Effector memory CD8-positive, alpha-beta T cell (primary cell): ENCODE results near the gene DQX1.

Source experiments
- ATAC-seq: fragments of 150-1000 bp; cut with Tn5 transposase; replicated peaks from 2 replicates; pipeline ENCODE4 v1.10.0; 2021; ENCODE audit warnings: mild to moderate bottlenecking, moderate library complexity
- DNase-seq, 3 experiments: peaks; one replicate each; pipeline ENCODE4 v3.0.0; 2021
- H3K27ac Mint-ChIP-seq, 2 donors: one replicate each; pipeline ENCODE4 v1.8.0; 2022; ENCODE audit warnings: mild to moderate bottlenecking in 2 of 2, mixed read lengths in 2 of 2, moderate library complexity in 2 of 2
- H3K27me3 Mint-ChIP-seq, 2 donors: one replicate each; pipeline ENCODE4 v1.8.0; 2022; ENCODE audit warnings: mixed read lengths in 2 of 2
- H3K36me3 Mint-ChIP-seq: one replicate; pipeline ENCODE4 v1.8.0; 2022; ENCODE audit warnings: mild to moderate bottlenecking, moderate library complexity, mixed read lengths; ENCODE audit not compliant: insufficient read depth
- H3K4me1 Mint-ChIP-seq, 2 donors: one replicate each; pipeline ENCODE4 v1.8.0; 2022; ENCODE audit warnings: low read depth in 2 of 2, mixed read lengths in 2 of 2
- H3K4me3 Mint-ChIP-seq, 2 donors: one replicate each; pipeline ENCODE4 v1.8.0; 2022; ENCODE audit warnings: mild to moderate bottlenecking in 2 of 2, mixed read lengths in 2 of 2, moderate library complexity in 2 of 2
- H3K9me3 Mint-ChIP-seq, 2 donors: one replicate each; pipeline ENCODE4 v1.8.0; 2022; ENCODE audit warnings: mixed read lengths in 2 of 2

Gene DQX1

DNA sequence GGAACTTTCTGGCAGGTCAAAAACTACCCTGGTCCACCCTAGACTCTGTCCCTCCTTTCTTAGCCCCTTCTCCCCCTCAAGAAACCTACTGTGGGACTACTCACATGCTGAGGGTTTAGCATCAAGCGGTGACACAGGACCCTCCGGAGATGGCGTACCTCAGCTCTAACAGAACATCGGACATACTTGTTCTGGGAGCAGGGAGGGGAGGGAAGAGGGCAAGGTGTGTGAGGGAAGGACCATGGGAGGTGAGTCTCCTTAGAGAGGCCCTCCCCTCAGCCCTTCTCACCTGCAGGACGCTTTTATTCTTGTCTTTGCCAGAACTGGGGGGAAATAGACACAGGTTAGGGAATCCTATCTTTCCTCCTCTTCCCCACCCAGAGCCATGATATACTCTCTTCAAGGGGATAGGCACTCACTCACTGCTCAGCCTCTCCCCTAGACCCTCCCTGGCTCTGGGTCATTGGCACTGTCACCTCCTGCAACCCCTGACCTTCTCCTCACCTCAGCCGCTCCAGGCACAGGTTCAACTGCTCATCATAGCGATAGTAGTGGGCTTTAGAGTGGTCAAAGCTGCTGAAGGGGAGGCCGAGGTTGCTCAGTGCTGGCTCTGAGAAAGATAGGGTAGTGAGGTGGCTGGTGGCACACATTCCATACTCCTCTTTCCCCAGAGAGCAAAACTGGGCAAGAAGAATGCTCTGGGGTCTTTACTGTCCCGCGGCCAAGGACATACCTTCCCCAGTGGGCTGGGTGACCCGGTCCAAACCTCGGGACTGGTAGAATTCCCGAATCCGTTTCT is 20.4 kb downstream of the DQX1 start:
- peak overlapping the region; percentile 9 to 99 for H3K27ac Mint-ChIP-seq
- no peaks in the 10 kb centered on the region for H3K9me3 Mint-ChIP-seq
- peaks cover 42% of the 10 kb centered on the region for H3K36me3 Mint-ChIP-seq
- H3K27me3 Mint-ChIP-seq, result peaks cover 0 to 36% of the 10 kb centered on the region in 2 donors
- H3K4me3 Mint-ChIP-seq, result peak overlapping the region; percentile 93 to 97
- no peak for ATAC-seq
- peaks cover 37 to 53% of the 10 kb centered on the region in 2 donors for H3K4me1 Mint-ChIP-seq
- DNase-seq, result no peak

DNA sequence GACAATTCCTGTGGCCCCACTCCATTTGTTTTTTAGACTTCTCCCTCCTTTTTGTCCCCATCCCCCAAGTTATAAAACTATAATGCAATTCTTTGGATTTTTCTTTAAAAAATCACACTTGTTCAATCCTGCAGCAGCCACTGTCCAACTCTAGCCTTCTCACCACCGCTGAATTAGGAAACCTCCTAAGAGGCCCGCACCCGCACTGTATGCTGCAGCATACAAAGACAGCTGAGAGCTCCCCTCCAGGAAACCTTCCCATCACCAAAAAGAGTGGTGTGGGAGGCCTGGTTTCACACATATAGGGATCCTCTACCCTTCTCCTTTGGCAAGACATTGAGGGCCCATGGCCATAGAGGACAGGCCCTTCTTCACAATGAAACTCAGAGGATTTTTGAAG is 21.4 kb downstream of the DQX1 start:
- no peak for ATAC-seq
- H3K4me1 Mint-ChIP-seq, result peaks cover 37 to 53% of the 10 kb centered on the region in 2 donors
- H3K4me3 Mint-ChIP-seq, result peak overlapping the region; percentile 69 to 77
- peaks cover 42% of the 10 kb centered on the region for H3K36me3 Mint-ChIP-seq
- H3K27me3 Mint-ChIP-seq, result peaks cover 0 to 46% of the 10 kb centered on the region in 2 donors
- H3K9me3 Mint-ChIP-seq, result no peaks in the 10 kb centered on the region
- DNase-seq, result no peak
- H3K27ac Mint-ChIP-seq, result peak overlapping the region in 1 of 2 donors; percentile 9

DNA sequence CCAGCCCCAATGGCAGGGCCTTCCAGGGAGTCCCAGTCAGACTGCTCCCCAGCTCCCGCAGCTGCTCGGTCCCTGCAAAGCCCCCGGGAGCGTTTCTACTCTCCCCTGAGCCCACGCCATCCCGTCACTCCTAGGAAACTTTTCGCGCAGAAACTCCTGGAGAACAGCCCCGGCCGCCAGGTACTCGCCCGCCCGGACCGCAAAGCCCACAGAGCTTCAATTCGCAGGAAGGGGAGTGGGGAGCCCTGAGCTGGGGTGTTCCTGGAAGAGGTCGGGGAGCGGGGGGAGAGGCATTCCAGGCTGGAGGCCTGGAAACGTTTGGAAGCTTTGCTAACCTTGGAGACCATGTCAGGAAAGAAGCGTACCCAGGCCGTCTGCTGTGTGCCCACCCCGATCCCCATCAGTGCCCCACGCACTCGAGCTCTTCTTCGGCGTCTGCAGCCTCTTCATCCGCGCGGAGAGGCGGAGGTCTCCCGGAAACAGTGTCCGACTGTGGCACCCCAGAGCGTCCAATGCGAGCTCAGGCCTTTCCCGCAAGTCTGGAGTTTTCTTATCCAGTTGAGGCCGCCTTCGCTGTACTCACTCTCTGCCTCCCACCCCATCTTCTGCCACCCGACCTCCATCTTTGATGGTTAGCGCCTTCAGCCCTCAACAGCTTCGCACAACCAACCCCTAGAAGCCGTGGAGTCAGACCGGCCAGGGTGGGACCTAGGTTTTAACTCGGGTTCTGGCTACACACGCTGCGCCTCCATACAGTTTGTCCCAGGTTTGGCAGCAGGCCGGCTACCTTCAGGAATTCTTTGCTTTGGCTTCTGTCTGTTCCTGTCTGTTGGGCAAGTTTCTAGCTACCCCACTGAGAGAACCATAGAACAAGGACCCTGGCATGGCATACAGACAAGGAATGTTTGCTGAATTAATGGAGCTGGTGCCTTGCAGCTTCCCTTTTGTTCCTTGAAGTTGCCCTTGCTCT is 22.2 kb downstream of the DQX1 start:
- Mint-ChIP-seq H3K4me1 (peaks cover 42 to 58% of the 10 kb centered on the region in 2 donors), H3K4me3 (peak overlapping the region; percentile 69 to 77), H3K27me3 (peaks cover 0 to 54% of the 10 kb centered on the region in 2 donors), H3K9me3 (no peaks in the 10 kb centered on the region), H3K36me3 (peaks cover 42% of the 10 kb centered on the region), H3K27ac (peak overlapping the region in 1 of 2 donors; percentile 77)
- DNase-seq (no peak), ATAC-seq (no peak)

DNA sequence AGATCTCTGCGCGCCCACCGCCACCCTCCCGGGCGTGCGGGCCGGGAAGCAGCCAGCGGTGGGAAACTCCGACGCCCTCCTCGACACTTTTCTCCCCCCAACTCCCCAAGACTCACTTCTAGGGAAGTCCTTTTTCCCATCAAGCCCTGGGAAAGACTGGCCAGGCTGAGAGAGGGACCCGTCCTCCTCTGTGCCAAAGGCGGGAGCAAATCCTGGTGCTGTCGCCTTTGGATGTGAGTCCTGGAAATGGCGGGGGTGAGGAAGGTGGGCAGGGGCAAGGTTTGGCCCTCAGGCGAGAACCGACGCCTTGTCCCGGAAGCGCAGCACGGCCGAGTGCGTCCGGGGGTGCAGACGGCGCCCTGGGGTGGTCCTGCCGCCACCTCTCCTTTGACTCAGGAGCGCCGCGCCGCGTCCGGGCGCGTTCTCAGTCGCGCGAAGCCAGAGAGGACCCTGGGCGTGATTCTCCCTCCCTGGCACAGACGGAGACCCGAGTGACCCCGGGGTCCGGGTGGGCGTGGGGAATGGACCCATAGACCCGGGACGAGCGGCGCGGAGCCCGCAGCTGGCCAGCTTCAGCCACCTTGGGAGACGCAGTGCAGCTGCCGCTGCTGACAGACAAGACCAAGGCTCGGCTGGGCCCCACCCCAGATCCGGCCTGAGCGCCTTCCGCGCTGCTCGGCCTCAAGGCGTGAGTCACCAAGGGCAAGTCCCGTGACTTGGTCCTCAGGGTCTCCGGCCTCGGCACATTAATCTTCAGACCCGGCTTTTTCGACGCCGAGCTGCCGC is 23.1 kb downstream of the DQX1 start:
- H3K4me3 Mint-ChIP-seq, result peak overlapping the region; percentile 69 to 77
- H3K36me3 Mint-ChIP-seq, result peaks cover 33% of the 10 kb centered on the region
- peaks cover 6 to 63% of the 10 kb centered on the region in 2 donors for H3K27me3 Mint-ChIP-seq
- DNase-seq, result peak in 1 of 3 experiments; percentile 32
- ATAC-seq, result no peak
- H3K9me3 Mint-ChIP-seq, result no peaks in the 10 kb centered on the region
- H3K27ac Mint-ChIP-seq, result peak overlapping the region in 1 of 2 donors; percentile 77
- H3K4me1 Mint-ChIP-seq, result peaks cover 42 to 60% of the 10 kb centered on the region in 2 donors

DNA sequence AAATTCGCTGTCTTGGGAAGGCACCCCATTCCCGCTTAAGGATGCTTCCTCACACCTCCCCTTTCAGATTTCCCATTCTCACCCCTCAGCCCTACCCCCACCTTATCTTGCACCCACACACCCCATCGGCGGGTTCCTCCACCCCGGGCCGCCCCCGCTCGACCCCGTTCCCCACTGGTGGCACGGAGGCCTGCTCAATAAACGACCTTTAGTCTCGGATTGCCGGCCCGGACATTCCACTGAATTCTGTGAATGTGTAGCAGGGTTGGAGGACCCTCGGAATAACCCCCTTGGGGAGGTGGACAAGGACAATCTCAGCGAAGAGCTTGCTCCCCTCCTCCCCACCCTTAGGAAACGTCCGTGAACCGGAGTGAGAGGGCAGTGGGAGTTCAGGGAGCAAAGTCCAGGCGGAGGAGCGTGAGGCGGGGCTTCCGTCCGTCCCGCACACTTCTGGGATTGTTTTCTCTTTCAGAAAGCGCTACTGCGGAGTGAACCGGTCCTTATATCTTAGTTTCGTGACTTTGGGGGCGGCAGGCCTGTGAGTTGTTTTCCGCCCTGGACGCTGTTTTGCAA is 23.8 kb downstream of the DQX1 start:
- Mint-ChIP-seq H3K27ac (no peak overlapping the region), H3K27me3 (peaks cover 6 to 68% of the 10 kb centered on the region in 2 donors)

DNA sequence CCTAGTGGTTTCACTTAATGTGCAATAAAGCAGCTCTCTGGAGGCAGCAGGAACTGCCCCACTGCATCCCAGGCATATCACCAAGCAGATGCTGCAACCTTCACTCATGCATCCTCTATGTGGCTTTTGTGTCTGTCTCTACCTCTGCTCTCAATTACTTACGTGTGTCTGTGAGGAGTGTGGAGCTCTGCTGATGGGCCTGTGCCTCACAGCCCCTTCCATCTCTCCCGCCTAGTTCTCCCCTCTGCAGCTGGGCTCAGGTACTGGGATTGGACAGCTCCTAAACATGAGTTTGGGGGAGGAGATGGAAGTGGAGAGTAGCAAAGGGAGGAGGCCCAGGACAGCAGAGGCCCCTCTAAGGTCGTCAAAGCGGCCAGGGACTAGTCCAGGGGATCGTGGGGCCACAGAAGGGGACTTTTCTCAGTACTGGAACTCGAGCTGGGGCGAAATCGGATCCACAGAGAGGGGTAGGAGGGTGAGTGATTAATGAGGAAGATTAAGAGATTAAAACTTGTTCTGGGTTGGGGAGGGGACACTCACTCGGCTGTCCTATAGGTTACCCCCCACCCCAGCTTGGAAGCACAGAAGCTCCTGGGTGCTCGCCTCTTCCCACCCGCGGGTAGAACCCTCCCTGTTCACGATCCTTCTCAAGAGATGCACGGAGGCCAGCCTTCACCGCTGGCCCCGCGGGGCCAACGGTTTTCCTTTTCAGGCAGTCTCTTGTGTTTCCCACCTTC is 24.5 kb downstream of the DQX1 start:
- no peak for DNase-seq
- Mint-ChIP-seq H3K4me1 (peaks cover 30 to 47% of the 10 kb centered on the region in 2 donors), H3K27me3 (peaks cover 6 to 68% of the 10 kb centered on the region in 2 donors), H3K27ac (no peak overlapping the region), H3K9me3 (no peaks in the 10 kb centered on the region), H3K4me3 (peak overlapping the region; percentile 69 to 77), H3K36me3 (peaks cover 22% of the 10 kb centered on the region)
- ATAC-seq, result no peak

More for the DNA sequence above, 23.8 kb downstream of the DQX1 start:
- H3K4me3 Mint-ChIP-seq, result peak overlapping the region; percentile 69 to 77
- no peaks in the 10 kb centered on the region for H3K9me3 Mint-ChIP-seq
- H3K4me1 Mint-ChIP-seq, result peaks cover 37 to 54% of the 10 kb centered on the region in 2 donors
- DNase-seq (no peak), ATAC-seq (no peak)
- peaks cover 27% of the 10 kb centered on the region for H3K36me3 Mint-ChIP-seq

DNA sequence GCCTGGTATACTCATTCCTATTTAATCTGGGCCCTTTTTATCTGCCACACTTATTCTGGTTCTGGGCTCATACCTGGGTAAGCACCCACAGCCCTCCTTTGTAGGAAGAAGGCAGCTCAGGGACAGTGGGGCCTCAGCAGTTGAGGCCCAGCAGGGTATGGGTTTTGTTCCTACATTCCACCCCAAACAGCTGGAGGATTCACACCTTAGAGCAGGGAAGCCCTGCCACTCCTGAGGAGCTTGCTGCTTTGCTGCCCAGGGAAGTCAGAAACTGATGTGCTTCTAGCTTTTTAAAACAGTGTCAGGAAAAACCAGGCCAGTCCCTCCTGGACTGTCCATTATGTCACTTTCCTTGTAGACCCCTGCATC is 25.5 kb downstream of the DQX1 start:
- H3K4me1 Mint-ChIP-seq, result peaks cover 27 to 46% of the 10 kb centered on the region in 2 donors
- peaks cover 22% of the 10 kb centered on the region for H3K36me3 Mint-ChIP-seq
- H3K27ac Mint-ChIP-seq, result no peak overlapping the region
- no peak overlapping the region for H3K4me3 Mint-ChIP-seq
- ATAC-seq, result no peak
- H3K9me3 Mint-ChIP-seq, result no peaks in the 10 kb centered on the region
- peaks cover 6 to 68% of the 10 kb centered on the region in 2 donors for H3K27me3 Mint-ChIP-seq
- no peak for DNase-seq

DNA sequence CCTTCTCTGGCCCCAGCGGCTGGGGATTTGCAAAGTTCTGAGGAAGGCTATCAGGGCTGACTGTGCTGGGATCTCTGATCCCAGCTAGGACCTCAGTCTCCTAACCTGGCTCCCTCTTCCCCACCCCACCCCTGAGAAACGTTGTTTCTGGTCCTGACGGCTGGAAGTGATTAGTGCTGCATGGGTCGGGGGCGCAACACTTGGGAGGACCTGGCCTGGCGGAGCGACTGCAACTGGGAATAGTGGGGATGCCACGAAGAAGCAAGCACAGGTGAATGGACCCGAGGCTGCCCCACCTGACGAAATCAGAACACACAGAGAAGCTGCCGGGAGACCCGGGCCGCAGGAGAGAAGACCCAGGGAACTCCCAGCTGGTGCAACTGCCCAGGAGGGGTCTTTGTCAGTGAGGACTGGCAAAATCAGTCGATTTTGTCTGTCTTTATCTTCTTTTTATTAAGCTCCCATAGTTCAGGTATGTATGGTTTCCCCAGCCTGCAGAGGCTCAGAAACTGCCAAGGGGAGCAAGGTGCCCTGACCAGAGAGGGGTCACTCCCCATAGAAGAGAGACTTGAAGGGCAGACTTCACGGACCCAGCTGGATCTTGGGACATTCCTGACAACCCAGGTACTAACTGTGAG is 26.0 kb downstream of the DQX1 start:
- Mint-ChIP-seq H3K36me3 (peaks cover 17% of the 10 kb centered on the region), H3K27me3 (peaks cover 6 to 68% of the 10 kb centered on the region in 2 donors), H3K27ac (no peak overlapping the region), H3K9me3 (no peaks in the 10 kb centered on the region), H3K4me1 (peaks cover 27 to 44% of the 10 kb centered on the region in 2 donors), H3K4me3 (peak overlapping the region in 1 of 2 donors; percentile 25)
- DNase-seq (no peak), ATAC-seq (no peak)

DNA sequence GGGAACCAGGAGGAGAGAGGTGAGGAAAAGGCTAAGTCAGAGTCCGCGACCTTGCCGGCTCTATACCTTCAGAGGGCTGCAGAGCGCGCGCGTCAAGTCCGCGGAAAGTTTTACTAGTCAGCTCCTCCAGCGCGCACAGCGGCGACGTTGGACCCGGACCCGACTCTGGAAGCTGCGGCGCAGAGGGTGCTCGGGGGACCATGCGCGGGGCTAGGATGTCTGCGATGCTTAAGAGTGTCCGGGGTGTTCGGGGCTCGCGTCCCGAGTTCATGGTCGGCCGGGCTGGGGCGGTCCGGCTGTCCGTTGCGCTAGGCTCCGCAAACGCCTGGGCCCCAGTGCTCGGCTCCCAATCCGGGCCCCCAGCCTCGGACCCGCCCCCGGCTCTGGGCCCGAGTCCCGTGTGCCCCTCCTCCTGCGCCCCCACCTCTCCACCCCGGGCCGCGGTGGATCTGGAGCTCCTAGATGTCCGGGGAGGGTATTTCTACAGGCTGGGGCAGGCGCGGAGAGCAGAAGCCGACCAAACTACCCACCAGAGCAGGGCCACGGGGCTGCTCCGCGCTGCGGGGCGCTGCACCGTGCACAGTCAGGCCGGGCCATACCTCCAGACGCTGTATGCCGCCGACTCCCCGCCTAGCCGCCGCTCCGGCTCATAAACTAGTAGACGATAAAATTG is 26.6 kb downstream of the DQX1 start, which contains the start of gene LBX2:
TSS of gene LBX2 (minus strand) at position 337 of the 673 bp plus-strand sequence. CDS start at position 271, 66 bp downstream.
- Mint-ChIP-seq H3K4me3 (peak within 1 kb of the TSS; percentile 82 to 93), H3K27ac (peak within 1 kb of the TSS; percentile 8 to 81), H3K9me3 (no peaks in the 10 kb centered on the region), H3K36me3 (peaks cover 11% of the 10 kb centered on the region), H3K4me1 (peaks cover 22 to 37% of the 10 kb centered on the region in 2 donors), H3K27me3 (peaks cover 6 to 63% of the 10 kb centered on the region in 2 donors)
- no peak for ATAC-seq
- no peak for DNase-seq

DNA sequence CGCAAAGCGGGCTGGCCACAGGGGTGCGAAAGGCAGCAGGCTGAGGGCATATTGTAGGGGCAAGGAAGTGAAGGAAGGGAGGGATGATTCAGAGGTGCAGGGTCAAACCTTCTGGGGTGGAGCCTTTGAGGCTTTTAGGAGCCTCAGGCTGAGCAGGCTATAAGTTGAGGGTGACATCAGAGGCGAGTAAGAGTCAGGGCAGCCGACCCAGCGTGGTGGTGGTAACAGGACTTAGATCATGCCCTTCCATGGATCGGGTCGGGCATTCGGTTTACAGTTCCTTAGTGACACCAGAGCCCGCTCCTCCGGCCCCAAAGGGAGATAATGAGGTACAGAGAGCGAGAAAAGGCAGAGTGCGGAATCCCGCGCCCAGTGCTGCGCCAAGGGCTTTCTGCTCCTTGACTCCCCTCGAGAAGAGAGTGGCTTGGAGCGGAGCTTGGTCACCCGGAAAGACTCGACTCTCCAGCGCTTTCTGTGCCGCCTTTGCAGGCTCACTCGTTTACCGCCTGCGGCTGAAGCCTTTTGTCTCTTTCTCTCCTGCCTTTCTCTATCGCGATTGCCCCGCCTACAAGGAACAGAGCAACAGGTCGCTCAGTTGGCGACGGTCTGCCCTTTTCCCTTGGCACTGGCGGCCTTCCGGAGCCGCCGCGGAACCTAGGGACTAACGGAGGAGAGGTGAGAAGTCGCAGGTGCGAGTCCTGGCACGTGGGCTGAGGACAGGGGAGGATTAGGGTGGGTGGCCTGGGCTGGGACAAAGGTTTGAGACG is 27.3 kb downstream of the DQX1 start:
- DNase-seq (no peak), ATAC-seq (peak; percentile 39)
- Mint-ChIP-seq H3K4me1 (peaks cover 19 to 34% of the 10 kb centered on the region in 2 donors), H3K9me3 (no peaks in the 10 kb centered on the region), H3K27me3 (peaks cover 6 to 56% of the 10 kb centered on the region in 2 donors), H3K36me3 (peaks cover 8% of the 10 kb centered on the region), H3K27ac (peak overlapping the region; percentile 8 to 81), H3K4me3 (peak overlapping the region; percentile 82 to 93)
